ENCODE measurements around the gene DOK7.

DNA sequence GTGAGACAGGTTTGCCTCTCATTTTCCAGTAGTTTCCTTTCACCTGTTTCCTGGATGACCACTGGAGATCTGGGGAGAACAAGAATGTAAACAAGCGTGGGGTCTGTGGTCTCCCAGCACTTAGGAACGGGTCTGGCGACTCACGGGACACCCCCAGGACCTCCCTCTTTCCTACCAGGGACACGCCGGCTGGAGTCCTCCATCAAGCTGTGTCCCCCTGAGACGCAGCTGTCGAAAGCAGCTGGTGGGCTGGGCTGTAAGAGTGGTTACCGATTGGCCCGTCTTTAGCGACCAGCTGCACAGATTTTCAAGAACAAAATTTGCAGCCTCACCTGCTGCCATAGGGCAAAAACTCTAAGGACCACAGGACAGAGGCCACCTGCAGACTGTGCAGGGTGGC lies 57.2 kb downstream of the DOK7 start:
- TF ChIP-seq ZNF274 (IDR thresholded peaks at IDR 0.05; ENCODE audit: low read depth, low read length), result no peak
- no peak for TF ChIP-seq SUZ12 (IDR thresholded peaks at IDR 0.05; ENCODE audit: extremely low read depth, insufficient read depth, insufficient read length)
